Posterior vena cava (tissue), 2 donors: ENCODE data around the gene LARP4B. TPM values are rescaled to one million over a fixed set of nuclear protein-coding genes. Genes with fewer than 3 reads are reported as not detected.

ENCODE experiments used
- DNase-seq: peaks from one replicate; pipeline ENCODE4 v3.0.0-alpha.2; 2020; ENCODE audit warnings: low spot score
- intact Hi-C, 2 donors: fragments of 100-400 bp; cut with DNase I; formaldehyde crosslinking; loops; one replicate each; pipeline versions ENCODE4 v1.14.1 to v1.14.2; 2022 to 2023
- total RNA-seq, 2 donors: library from RNA; stranded (reverse); fragmentation: NEBNext Ultra II Directional; extraction: Animal tissue kit (Norgen Biotek cat#: 25700); gene quantifications; one replicate each; pipeline ENCODE4 v1.2.1, GENCODE V29; 2021
- donor health status: DM: yes; HTN: yes; CAD: no.
- donor health status: DM: yes; HTN: yes; CAD: no.

LARP4B gene
- total RNA-seq, 2 donors from 2014 or later: 49.6 to 57.8 TPM

DNA sequence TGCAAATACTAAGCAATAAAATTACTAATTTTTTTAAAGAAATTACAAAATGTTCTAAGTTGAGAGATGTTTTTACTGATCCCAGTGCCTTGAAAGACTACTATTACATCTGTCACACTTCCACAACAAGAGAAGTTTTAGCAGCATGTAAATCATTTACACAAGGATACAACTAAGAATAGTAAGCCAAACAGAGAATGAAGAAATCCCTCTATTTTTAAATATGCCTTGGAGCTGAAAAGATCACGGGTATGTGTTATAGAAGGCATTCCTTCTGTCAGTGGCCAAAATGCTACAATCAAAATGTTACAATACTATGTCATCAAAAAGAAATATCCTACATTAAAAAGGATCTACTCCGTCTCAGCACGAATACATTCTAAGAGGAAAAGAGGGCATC is 52.6 kb downstream of the LARP4B start:
- no peak for DNase-seq
- intact Hi-C loops: no loop called here

DNA sequence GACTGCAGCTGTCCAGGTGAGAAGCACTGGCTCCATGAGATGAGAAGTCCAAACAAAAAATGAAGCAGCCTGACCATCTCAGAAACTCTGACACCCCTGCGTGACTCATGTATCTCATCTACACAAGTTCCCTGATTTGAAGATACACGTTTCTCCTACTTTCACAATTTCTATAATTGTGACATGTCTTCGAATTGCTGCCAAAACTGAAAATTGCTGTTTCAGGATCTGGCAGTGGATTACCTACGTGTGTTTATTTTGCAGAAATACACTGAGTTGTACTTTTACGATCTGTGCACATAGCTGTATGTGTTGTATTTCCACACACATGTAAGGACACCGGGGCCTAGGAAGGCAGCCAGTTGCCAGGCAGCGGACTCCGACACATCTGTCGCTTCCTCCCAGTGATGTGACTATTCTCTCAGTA is 53.2 kb downstream of the LARP4B start:
- DNase-seq: no peak
- intact Hi-C loops: no loop called here

DNA sequence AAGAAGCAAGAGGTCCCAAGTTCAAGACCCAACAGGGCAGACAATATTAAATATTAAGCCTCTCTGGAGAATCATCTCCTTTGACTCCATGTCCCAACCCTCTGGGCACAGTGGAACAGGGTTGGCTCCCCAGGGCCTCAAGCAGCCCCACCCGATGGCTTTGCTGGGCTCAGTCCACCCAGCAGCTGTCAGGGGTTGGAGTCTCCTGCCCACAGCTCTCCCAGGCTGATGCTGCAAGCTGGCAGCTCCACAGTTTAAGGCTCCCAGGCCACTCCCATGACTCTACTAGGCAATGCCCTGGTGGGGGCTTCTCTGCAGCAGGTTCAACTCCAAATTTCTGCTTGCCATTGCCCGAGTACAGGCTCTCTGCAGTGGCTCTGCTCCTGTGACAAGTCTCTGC is 55.1 kb downstream of the LARP4B start:
- DNase-seq: no peak

DNA sequence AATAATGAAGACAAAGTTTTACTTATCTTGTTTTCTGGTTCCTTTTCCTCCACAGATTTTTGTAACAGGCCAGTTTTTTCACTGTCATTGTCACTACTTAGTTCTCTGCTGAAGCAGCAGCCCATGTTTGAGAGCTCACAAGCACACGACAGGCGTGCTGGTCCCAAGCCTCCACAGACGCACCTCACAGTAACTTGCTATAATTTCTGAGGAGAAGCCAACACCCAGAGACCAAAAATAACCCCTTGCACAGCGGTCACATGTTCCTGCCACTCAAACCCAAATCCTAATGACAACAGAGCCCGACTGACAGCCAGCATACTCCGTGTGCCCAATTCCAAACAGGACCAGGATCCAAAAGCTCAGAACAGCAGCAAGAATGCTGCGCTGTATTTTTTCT is 58.5 kb downstream of the LARP4B start:
- intact Hi-C loops: no loop called here

More for the DNA sequence above, 55.1 kb downstream of the LARP4B start:
- intact Hi-C loops: no loop called here

DNA sequence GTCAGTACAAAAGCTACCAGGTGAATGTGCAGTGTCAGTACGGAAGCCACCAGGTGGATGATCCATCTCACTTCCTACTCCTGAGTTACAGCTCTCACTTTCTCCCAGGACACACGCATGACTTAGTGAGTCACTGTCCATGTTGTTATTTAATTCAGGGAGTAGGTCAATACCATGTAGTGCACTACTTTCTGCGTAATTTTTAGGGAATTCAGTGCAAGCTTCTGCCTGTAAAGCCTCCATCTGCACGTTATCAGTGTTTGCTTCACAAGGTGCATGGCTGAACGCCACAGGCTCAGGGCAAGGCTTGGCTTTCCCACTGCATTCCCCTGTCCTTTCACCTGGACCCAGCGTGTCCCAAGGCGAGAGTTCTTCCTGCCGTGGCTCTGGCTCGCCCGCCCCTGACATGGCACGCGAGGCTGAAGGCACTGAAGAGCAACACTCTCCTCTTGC is 59.5 kb downstream of the LARP4B start:
- intact Hi-C loops: no loop called here
- DNase-seq: no peak

More for the DNA sequence above, 58.5 kb downstream of the LARP4B start:
- no peak for DNase-seq

DNA sequence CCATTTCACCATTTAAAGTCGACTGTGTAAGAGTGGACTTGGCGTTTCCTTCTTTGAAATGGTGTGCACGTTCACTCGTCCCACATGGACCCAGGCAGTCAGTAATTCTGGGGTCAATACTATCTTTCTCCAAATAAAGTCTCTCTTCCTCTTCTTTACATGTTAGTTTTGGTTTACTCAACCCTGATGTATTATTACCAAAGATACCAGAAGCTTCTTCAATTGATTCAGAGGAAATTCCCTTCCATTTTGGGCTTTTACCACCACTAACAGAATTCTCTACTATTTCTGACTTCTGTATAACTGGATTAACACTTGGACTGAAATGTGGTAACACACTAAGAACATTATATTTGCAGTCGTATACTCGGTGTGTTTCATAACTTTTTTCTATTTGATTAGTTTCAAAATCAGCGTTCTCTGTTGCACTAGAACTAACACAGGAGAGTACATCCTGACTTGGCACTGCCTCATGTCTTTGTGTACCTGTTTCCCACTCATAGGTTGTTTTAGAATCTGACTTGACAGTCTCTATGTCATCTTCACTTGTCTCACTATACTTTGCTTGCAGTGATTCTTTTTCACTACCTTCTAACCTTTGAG is 60.8 kb downstream of the LARP4B start:
- no peak for DNase-seq
- intact Hi-C loops: no loop called here

DNA sequence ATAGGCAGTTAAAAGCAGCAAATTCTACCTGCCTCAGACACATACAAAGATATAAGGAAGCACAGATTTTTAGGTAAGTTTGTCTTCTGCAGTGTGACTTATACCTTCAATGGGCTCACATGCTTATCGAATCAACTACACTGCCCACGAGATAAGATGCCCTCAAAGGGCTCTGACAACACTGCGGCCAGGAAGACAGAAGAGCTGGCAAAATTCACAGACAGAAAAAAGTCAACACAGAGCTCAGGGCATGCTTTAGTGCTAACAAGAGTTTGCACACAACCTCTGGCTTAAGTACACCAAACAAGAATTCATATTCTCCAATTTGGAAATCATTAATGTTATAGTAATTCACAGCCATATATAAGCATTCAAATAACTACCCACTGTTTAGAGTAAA is 62.3 kb downstream of the LARP4B start:
- DNase-seq: no peak
- intact Hi-C loops: no loop called here

DNA sequence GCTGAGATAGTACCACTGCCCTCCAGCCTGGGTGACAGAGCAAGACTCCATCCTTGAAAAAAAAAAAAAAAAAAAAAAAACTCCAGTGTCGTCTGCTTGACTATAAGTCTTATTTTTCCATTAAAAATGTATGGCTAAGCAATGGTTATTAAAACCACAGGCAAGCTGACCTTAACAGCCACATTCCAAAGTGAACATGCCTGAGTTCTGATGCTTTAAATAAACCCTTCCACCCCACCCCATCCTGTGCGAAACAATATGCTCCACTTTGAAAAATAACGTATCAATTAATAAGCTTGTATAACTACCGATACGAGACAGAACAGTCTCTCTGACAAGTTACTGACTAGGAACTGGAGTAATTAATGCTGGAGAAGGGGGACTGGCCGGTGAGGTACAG is 63.7 kb downstream of the LARP4B start:
- intact Hi-C loops: no loop called here
- DNase-seq: no peak

DNA sequence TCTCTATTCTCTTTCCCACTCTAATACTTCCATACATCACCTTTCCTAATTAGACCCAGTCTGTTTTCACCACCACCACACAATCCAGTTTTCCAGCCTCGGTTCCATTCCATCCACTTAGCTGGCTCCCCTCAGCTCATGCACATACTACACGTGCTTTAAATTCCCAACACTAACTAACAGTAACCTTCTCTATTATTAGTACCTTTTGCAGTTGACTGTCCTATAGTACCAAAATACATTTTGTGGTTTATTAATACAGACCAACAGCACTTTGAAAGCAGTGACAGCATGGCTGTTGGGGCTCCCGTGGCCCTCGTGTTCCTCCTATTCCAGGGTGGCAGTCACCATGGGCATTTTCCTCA is 64.9 kb downstream of the LARP4B start:
- DNase-seq: no peak
- intact Hi-C loops: no loop called here

DNA sequence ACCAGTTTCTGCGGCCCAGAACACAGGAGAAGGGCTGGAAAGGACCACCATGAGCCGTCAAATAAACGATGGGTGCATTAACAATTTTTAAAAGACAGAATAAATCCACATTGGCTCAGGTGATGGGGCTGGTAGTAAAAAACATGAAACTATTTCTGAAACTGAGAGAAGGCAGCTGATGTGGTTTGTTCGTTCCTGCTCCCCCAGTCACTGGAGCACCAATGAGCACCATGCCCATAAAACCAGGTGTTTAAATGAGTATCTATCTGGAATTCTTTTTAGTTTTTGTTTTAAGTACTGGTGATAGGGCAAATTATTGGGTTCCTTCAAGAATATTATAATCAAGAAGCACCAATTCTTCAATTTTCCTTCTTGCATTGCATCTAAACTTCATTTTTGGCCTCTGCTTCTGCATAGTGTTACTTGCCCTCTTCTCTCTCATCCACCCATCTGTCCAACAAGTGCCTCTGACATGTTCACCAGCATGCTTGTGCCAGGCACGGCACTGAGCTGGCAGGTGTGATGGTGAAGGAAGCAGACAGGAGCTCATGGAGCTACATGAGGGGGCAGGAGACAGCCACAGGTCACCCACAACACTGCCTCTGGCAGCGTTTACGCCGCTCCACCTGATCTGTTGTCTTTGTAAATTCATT is 65.5 kb downstream of the LARP4B start:
- DNase-seq: no peak
- intact Hi-C loops: no loop called here

DNA sequence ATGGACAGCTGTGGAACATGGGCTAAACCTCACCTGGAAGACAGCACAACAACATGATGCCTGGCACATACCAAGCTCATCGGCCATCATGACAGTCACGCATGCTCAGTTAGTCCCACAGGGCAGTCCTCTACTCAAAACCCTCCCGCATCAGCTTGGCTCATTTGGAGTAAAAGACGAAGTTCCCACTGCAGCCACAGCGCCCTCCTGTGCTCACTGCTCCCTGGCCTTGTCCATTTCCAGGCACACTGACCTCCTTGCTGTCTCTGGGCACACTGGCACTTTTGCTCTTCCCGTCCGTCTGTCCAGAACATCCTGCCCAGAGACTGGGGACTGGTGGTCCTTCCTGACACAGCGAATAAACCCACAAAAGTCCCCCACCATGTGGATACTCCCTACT is 66.2 kb downstream of the LARP4B start:
- intact Hi-C loops: no loop called here
- no peak for DNase-seq

DNA sequence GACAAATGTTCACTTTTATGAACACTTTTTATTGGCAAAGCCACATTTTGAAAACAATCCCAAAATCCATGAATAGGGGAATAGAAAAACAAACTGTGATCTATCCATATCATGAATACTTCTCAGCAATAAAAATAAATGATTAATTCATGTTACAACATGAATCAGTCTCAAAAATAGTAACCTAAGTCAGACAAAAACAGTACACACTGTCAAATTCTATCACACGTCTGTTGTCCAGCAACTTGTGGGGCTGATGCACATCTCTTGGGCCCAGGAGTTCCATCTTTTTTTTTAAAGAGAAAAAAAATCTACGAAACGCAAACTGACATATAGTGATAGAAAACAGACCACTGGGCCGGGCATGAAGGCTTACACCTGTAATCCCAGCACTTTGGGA is 71.0 kb downstream of the LARP4B start:
- DNase-seq: no peak
- intact Hi-C loops: no loop called here

DNA sequence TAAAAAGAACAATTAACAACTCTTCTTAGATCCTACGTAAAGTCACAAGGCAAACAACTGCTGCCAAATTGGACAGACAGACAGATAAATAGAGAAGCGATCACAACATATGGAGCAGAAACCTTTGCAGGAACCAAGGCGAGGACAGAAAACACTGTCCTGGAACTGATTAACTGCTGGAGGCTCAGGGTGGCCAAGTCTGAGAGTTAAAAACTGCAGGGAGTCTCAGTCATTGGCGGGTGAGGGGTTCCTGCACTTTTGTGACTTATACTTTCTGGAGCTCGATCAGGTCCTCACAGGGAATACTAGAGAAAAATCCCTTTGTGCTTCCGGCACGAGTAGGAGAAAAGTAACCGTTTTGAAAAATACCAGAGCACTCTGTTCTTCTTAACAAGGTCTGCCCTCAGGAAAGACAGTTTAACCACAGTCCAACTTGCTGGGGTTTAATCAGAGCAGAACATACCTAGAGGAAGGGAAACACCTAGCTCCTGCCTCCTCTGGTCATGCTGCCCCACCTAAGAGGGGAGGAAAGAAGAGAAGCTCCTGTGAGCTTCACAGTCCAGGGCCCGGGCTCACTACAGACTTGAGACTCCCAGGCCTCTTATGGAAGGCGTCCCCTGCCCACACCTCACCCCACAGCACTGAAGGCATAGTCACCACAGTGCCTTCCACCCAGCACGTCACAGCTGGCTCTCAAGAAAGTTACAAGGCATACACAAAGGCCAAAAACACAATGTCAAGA is 74.9 kb downstream of the LARP4B start:
- intact Hi-C loops: no loop called here
- no peak for DNase-seq

DNA sequence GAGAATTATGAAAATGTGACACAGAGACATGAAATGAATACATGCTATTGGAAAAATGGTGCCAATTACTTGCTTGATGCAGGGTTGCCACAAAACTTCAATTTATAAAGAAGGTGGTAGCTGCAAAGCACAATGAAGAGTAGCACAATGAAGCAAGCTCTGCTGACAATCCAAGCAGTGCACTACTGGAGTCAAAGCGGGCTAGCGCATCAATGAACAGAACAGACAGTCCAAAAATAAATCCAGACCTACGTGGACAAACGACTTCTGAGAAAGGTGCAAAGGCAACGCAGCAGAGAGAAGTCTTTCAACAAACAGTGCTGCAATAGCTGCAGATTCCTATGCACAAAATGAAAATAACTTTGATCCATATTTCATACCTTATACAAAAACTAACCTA is 75.8 kb downstream of the LARP4B start:
- intact Hi-C loops: no loop called here
- DNase-seq: no peak

DNA sequence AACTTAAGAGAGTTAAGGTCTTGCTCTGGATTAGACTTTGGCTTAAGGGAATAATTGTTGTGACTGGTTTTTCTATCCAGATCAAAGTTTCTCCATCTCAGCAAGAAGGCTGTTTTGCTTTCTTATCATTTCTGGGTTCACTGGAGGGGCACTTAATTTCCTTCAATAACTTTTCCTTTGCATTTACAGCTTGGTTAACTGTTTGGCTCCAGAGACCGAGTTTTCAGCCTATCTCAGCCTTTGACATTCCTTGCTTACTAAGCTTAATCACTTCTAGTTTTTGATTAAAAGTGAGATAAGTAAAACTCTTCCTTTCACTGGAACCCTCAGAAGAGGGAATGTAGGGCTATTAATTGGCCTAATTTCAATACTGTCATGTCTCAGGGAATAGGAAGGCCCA is 76.4 kb downstream of the LARP4B start:
- DNase-seq: no peak
- intact Hi-C loops: no loop called here

DNA sequence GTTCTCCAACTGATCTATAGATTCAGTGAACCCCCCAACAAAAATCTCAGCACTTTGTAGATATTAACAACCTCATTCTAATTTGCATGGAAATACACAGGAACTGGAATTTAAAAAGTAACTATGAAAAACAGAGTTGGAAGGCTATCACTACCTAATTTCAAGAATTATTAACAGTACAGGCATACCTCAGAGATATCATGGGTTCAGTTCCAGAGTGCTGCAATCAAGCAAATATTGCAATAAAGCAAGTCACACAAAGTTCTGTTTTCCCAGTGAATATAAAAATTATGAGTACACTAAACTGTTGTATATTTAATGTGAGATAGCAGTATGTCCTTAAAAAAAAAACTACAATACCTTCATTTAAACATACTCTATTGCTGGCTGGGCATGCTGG is 78.5 kb downstream of the LARP4B start:
- intact Hi-C loops: no loop called here
- no peak for DNase-seq

DNA sequence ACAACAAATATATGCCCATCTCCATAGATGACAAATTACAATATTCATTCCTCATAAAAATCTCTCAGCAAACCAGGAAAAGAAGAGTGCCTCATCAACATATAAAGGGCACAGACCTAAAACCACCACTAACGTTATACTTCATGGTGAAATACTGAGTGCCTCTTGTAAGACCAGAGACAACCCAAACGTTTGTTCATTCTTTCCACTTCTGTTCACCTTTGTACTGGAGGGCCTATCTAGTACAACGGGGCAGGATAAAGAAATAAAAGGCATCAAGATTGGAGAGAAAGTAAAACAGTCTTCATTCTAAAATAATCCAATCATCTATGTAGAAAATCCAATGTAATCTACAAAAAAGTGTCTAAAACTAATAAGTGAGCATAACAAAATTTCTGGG is 79.1 kb downstream of the LARP4B start:
- intact Hi-C loops: no loop called here
- DNase-seq: no peak

DNA sequence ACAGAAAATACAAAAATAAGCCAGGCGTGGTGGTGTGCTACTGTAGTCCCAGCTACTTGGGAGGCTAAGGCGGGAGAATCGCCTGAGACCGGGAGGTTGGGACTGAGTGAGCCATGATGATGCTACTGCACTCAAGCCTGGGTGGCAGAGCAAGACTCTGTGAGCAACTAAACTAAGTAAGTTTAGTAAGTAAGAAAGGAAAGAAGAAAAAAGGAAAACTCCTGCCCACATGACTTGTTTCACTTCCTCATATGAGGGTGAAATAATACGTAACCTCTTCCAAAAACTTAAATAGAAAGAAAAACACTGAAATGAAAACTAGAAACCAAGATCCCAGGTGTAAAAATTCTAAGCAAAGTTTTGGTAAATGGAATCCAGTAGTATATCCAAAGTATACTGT is 79.6 kb downstream of the LARP4B start:
- no peak for DNase-seq
- intact Hi-C loops: no loop called here

DNA sequence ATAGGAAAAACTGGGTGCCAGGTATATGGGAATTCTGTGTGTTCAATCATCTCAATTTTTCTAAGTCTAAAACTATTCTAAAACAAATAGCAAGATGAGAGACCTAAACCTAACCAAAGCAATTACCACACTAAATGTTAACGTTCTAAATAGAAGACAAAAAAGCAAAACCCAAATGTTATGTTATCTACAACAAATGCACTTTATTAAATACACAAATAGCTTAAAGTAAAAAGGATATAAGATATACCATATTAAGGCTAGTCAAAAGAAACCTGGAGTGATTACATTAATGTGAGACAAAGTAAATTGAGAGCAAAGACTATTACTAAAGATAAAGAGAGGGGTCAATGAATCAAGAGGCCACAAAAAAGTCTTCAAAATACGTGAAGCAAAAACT is 81.4 kb downstream of the LARP4B start:
- no peak for DNase-seq
- intact Hi-C loops: no loop called here

DNA sequence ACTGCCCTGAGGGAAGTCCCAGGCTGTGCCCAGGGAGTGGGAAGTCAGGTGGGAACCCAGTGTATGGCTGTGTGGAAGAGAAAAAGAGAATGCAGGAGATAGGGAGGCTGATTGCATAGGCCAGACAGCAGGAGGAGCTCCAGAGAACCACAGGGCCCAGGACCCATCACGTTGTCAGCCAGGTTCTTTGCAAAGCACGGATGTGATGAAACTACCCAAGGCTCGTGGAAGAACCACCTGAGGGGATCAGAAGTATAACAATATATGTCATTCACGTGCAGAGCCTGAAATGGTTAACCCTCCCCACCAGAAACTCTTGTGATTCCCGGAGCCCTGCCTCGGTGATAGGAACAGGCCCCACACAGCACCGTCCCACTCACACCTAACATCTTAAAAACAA is 83.6 kb downstream of the LARP4B start:
- intact Hi-C loops: no loop called here

DNA sequence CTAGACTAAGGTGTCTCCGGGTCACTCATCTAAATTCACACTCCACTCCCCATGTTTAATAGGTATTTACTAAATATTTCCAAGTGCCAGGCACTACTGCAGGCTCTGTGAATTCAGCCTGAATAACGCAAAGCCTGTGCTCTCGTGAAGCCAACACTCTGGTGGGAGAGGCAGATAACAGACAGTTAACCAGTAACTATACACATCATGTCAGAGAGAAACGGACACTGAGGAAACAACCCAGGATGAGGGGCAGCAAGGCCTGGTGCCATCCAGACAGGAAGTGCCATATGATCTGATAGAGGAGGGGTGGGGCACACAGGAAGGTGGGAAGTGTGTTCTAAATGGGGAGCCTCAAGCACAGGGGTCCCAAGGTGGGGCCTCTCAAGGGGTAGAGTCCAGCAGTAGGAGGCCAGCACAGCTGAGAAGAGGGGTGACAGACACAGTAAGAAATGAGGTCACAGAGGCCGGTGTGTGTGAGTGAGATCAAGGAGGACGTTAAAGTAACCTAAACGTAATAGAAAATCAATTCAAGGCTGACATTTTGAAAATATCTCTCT is 85.3 kb downstream of the LARP4B start:
- DNase-seq: no peak
- intact Hi-C loops: no loop called here

More for the DNA sequence above, 83.6 kb downstream of the LARP4B start:
- no peak for DNase-seq
